ENCODE data around the gene CCDC51.

Gene CCDC51

GRCh38 chr3:48435223-48435595 is 4.7 kb downstream of the CCDC51 start:
- DNase-seq, result no peak

DNA sequence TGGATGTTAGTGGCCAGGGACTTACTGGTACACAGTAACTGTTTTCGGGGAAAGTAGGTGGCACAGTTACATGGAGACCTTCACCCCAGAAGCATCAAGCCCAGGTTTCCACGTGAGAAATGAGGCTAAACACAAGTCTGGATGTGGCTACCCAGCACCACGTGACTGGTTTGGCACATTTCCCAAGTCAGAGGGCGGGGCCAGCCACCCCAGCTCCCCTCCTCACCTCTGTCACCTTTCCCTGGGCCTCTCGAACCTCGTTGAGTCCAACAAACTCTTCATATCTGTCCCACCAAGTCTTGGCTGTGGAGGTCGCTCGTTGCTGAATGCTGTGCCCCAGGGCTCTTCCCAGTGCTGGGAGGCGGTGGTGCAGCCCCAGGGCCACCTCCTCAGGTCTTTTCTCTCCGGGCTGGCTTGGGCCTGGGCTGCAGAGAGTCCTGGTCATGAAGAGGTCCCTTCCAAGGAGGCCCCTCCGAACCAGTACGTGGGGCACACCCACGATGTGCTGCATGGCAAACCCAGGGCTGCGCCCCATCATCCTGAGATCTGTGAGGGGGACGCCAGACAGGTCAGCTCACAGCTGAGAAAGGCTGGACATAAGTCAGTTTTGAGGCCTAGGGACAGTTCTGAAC is 5.2 kb downstream of the CCDC51 start:
- DNase-seq, result no peak

DNA sequence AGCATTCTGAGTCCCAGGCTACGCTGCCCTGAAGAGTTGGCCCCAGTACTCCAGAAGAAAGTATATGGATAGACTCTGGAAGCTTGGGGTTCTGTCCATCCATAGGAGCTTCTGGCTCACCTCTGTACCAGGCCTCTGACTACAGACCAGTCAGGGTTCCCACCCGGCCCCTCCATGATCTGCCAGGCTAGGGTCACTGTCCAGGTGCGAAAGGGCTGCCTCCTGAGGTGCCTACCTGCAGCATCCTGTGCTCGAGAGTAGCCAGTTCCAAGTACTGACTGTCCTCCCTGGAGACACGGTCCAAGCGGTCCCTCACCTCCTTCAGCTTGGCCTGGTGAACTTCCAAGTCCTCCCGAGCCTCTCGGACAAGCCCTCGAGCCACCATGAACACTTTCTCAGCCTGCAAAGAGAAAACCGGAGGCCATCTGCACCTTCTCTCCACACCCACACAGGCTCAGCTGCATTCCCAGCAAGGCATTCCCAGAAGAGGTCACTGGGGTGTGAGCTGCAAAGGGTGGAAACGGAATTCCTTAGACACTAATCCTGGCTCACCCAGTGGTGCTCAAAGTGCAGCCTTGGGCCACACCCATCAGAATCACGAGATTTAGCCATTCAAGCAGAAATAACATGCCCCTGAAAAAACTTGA is 6.3 kb downstream of the CCDC51 start:
- no peak for DNase-seq

GRCh38 chr3:48432411-48433371 is 7.2 kb downstream of the CCDC51 start:
- DNase-seq, result peak in 1 of 56 donors; percentile 24

DNA sequence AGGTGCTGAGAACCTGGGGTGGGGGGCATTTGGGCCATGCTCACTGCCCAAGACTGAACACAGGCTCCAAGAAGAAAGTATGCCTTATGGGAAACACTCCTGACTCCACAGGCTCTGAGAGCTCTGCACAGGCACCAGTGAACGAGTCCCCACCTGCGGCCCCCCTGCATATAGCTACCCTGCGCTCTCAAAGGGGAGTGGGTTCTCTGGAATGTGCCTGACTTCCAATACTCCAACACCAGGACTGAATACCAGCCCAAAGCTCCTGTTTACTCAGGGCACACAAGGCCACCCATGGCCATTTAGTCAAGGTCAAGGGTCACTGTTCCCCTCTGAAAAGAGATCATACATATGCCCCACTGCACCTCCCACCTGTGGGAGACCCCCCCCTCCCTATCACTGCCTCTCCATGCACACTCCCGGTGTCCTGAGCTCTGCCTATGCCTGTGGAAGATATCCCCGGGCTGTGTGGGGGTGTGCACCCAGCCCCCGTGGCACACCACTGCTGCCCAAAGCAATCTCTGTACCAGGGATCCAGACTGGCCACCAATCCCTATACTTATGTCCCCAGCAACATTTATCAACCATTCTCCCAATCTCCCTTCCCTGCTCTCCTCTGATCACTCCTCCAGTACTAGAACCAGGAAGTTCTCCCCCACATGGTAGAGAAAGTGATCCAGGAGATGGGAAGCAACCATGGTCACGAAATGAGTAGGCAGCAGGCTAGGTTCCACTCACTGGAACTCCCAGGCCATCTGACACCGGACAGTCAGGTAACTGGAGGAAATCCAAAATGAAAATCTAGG is 8.5 kb downstream of the CCDC51 start:
- DNase-seq, result no peak

DNA sequence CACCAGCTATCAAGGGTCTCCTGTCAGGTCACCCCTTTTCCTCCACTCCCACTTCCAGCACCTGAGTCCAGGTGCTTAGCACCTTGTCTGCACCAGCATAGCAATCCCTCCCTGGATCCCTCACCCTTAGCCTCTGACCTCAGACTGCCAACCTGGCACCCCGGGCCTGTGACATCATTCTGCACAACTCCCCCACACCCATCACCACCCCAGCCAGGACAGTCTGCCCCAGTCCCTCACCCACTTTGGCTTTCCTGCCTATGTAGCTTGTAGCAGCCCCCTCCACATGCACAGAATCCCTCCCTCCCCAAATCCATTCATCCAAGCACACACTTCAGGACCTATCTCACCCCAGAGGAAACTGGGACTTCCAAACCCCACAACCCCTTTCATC is 9.2 kb downstream of the CCDC51 start:
- no peak for DNase-seq

GRCh38 chr3:48429960-48430707 is 9.8 kb downstream of the CCDC51 start, which contains the start of gene PLXNB1:
TSS of gene PLXNB1 (minus strand) at chr3:48430086. CDS start at chr3:48424611, 5,475 bp downstream.
- peak in 1 of 56 donors; percentile 22 for DNase-seq

- DNase-seq, result peak in 48 of 56 donors; percentile 17 to 86 (median 68)
Observed at GRCh38 chr3:48429317-48429959, 10.5 kb downstream of the CCDC51 start.

DNA sequence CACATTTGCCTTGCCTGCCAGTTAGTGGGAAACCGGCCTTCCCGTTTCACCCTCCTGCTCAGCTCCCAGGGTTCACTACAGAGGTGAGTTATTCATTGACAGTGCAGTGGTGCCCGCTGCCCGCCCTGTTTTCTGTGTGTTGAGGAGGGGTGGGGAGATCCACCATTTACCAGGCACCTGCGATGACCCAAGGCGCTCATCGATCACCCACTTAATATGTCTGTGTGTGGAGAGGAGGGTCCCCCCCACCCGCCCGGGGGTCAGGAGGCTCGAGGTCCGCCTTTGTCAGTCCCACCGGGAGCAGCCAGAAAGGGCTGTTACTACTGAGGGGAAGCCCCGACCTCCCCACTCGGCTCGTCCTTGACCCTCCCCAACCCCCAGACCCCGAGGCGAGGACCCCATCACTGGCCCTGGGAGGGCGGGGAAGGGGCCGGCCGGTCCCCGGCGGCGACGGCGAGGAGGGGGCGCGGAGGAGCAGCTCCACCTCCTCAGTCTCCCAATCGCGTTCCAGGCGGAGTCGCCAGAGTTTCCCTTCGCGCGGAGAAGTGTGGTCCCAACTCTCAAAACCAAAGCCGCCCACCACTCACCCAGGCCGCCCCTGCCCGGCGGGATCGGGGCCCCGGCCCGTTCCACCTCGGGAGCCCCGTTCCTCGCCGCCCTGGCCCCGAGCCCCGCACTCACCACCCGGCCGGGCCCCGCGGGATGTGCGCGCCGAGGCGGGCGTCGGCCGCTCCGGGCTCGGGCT is 11.2 kb downstream of the CCDC51 start:
- DNase-seq, result peak in 25 of 56 donors; percentile 35 to 79 (median 57)

DNA sequence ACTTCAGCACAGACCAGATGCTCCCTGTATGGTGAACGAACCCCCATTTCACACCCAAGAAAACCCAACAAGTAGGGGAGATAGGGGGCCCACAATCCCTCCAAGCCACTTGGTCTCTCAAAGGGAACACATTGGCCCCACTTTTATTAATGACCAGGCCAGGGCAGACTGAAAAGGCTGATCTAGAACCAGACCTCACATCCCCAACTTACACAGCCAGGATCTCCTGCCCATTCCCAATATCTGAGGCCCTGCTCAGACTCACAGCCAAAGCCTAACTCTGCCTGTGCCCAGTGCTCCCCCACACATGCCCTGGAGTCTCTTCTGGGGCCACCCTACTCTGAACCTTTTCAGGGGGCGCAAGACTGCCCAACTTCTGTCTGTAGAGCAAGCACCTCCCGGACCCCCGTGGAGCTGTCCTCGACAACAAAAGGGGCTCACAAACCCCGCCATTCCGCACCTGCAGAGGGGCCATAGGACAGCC is 11.8 kb downstream of the CCDC51 start:
- DNase-seq, result peak in 2 of 56 donors; percentile 20 to 32

GRCh38 chr3:48427630-48427962 is 12.3 kb downstream of the CCDC51 start:
- peak in 19 of 56 donors; percentile 19 to 69 (median 44) for DNase-seq

GRCh38 chr3:48426944-48427629 is 12.8 kb downstream of the CCDC51 start:
- DNase-seq, result peak in 20 of 56 donors; percentile 11 to 69 (median 46)

- DNase-seq, result peak in 55 of 56 donors; percentile 39 to 96 (median 87)
Observed at GRCh38 chr3:48426401-48426909, 13.5 kb downstream of the CCDC51 start.

- DNase-seq, result peak in 46 of 56 donors; percentile 15 to 87 (median 58)
Observed at GRCh38 chr3:48425281-48425812, 14.6 kb downstream of the CCDC51 start.

DNA sequence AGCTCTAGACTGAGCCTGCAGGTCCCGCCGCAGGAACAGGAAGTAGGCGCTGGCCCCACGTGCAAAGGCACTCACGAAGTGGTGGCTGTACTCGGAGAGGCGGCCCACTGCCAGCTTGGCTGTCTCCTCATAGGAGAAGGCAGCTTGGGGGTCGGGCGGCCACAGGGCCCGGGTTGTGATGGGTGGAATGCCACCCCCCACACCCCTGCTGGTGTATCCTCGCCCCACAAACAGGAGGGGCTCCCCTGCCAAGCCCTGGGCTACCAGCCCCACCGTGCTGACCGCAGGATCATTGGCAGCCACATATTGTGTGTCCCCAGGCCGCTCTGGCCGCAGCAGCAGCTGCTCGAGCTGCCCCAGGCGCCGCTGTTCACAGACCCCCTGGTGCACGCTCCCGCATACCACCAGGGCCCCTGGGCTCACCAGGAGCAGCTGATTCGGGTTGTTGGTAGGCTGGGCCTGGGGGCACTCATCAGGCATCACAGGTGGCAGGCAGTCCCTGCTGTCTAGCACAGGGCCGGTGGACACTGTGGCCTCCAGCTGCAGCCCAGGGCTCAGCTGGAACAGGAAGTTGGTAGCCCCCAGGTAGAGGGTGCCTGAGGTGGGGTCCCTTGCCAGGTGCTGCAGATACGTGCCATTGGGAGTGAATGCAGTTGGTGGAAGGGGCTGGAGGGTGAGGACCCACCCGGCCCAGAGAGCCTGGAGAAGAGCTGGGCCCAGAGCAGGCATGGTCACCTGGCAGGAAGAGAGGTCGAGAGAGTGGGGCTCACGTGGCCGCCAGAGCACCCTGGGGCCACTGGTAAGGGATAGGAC is 15.8 kb downstream of the CCDC51 start:
- DNase-seq, result peak in 21 of 56 donors; percentile 24 to 63 (median 37)

GRCh38 chr3:48423241-48423882 is 16.6 kb downstream of the CCDC51 start:
- peak in 25 of 56 donors; percentile 17 to 64 (median 41) for DNase-seq

Data from amygdala (tissue), 56 donors.